ENCODE results near the gene FAM118B.
A peak's percentile ranks its signal among the peaks of the same experiment; 100 is the strongest.

The FAM118B gene

DNA sequence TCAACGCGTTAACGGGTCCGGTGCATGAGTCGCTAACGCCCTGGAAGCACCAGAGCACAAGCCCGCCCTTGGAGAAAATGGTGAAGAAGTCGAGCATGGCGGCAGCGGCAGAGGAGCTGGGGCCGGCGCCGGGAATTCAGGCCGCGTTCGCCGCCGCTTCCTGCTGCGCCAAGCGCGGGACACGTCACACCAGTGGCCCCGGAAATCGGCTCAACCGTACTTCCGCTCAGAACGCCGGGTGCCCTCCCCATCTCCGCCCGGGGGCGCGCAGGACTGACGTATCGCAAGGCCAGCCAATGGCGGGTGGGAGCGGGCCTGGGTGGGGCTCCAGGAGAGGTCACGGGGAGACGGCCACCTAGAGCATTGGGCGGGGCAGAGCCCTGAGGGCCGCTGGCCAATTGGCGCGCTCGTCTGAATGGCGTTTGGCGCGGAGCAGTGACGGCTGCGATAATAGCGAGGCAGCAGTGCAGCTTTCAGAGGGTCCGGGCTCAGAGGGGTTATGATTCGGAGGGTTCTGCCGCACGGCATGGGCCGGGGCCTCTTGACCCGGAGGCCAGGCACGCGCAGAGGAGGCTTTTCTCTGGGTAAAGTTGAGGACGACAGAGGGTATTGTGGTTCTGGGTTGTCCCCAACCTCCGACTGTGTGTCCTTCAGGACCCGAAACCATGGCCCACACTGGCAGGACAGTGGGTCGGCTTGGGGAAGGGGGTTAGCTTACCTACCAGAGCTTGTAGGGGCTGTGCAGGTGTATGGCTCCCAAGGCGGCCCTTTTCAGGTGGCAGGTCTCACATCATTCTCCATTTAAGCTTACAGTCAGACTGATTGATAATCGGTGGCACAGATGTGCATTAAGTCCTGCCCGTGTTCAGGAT lies 57.4 kb downstream of the FAM118B start, which contains the start of the genes FOXRED1 and SRPRA:
FOXRED1 (plus strand) TSS at position 447 of the 872 bp plus-strand sequence; CDS start at position 500, 53 bp downstream.
SRPRA (minus strand) TSS at position 188 of the 872 bp plus-strand sequence; CDS start at position 97, 91 bp downstream.
- peaks cover 18% of the 10 kb centered on the region for H3K4me1 ChIP-seq (ENCODE audit: control insufficient read depth, insufficient read depth, low read length, unreplicated experiment)
- peaks cover 33% of the 10 kb centered on the region for H3K36me3 ChIP-seq (ENCODE audit: insufficient read depth, low read length)
- H3K27me3 ChIP-seq (ENCODE audit: insufficient read depth, low read length) = no peaks in the 10 kb centered on the region
- peak within 1 kb of the TSS; percentile 97 for H3K4me3 ChIP-seq (ENCODE audit: low read depth, low read length)
- H3K79me2 ChIP-seq (ENCODE audit: control insufficient read depth, insufficient read depth, low read length, unreplicated experiment) = peaks cover 41% of the 10 kb centered on the region
- H2AFZ ChIP-seq (ENCODE audit: low read length, unreplicated experiment) = peak within 1 kb of the TSS; percentile 93
- H3K27ac ChIP-seq (ENCODE audit: low read depth, low read length) = peak within 1 kb of the TSS; percentile 78

- Histone ChIP-seq H3K27me3 (ENCODE audit: insufficient read depth, low read length) (no peaks in the 10 kb centered on the region), H3K4me3 (ENCODE audit: low read depth, low read length) (no peak overlapping the region), H3K36me3 (ENCODE audit: insufficient read depth, low read length) (peaks cover 23% of the 10 kb centered on the region; the same call in 1 of the 2 replicates), H2AFZ (ENCODE audit: low read length, unreplicated experiment) (no peak overlapping the region), H3K27ac (ENCODE audit: low read depth, low read length) (no peak overlapping the region), H3K4me1 (ENCODE audit: control insufficient read depth, insufficient read depth, low read length, unreplicated experiment) (no peaks in the 10 kb centered on the region), H3K79me2 (ENCODE audit: control insufficient read depth, insufficient read depth, low read length, unreplicated experiment) (no peaks in the 10 kb centered on the region)
Measured at GRCh38 chr11:126277322-126277721, 65.7 kb downstream of the FAM118B start.

DNA sequence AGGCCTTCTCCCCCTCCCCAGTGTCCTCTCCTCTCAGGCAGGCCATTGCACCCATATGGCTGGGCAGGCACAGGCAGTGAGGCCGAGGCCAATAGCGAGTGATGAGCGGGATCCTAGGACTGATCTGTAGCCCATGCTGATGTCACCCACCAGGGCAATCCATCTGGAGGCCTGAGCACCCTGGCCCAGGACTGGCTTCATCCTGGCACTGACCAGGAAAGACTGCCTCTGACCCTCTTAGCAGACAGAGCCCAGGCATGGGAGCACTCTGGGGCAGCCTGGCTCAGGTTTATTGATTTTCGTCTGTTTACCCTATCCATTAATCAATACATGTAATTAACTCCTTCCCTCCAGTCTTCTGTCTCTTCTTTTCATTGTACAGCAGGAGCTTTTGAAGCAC lies 66.2 kb downstream of the FAM118B start:
- Histone ChIP-seq H3K27me3 (ENCODE audit: insufficient read depth, low read length) (no peaks in the 10 kb centered on the region), H3K4me3 (ENCODE audit: low read depth, low read length) (no peak overlapping the region), H3K4me1 (ENCODE audit: control insufficient read depth, insufficient read depth, low read length, unreplicated experiment) (no peaks in the 10 kb centered on the region), H3K36me3 (ENCODE audit: insufficient read depth, low read length) (peaks cover 20% of the 10 kb centered on the region; the same call in 1 of the 2 replicates), H3K27ac (ENCODE audit: low read depth, low read length) (no peak overlapping the region), H3K79me2 (ENCODE audit: control insufficient read depth, insufficient read depth, low read length, unreplicated experiment) (no peaks in the 10 kb centered on the region), H2AFZ (ENCODE audit: low read length, unreplicated experiment) (no peak overlapping the region)

- peaks cover 4% of the 10 kb centered on the region for H3K79me2 ChIP-seq (ENCODE audit: control insufficient read depth, insufficient read depth, low read length, unreplicated experiment)
- H2AFZ ChIP-seq (ENCODE audit: low read length, unreplicated experiment) = no peak overlapping the region
- no peak overlapping the region for H3K4me3 ChIP-seq (ENCODE audit: low read depth, low read length)
- no peak overlapping the region for H3K27ac ChIP-seq (ENCODE audit: low read depth, low read length)
- peaks cover 15% of the 10 kb centered on the region; the same call in 1 of the 2 replicates for H3K36me3 ChIP-seq (ENCODE audit: insufficient read depth, low read length)
- no peaks in the 10 kb centered on the region for H3K4me1 ChIP-seq (ENCODE audit: control insufficient read depth, insufficient read depth, low read length, unreplicated experiment)
- no peaks in the 10 kb centered on the region for H3K27me3 ChIP-seq (ENCODE audit: insufficient read depth, low read length)
Measured at GRCh38 chr11:126279191-126279590, 67.6 kb downstream of the FAM118B start.

GRCh38 chr11:126280595-126280994 lies 69.0 kb downstream of the FAM118B start:
- H3K27ac ChIP-seq (ENCODE audit: low read depth, low read length) = no peak overlapping the region

GRCh38 chr11:126281245-126281644 lies 69.7 kb downstream of the FAM118B start:
- no peaks in the 10 kb centered on the region for H3K4me1 ChIP-seq (ENCODE audit: control insufficient read depth, insufficient read depth, low read length, unreplicated experiment)
- H3K4me3 ChIP-seq (ENCODE audit: low read depth, low read length) = no peak overlapping the region
- no peaks in the 10 kb centered on the region for H3K36me3 ChIP-seq (ENCODE audit: insufficient read depth, low read length)
- H2AFZ ChIP-seq (ENCODE audit: low read length, unreplicated experiment) = no peak overlapping the region
- H3K27me3 ChIP-seq (ENCODE audit: insufficient read depth, low read length) = no peaks in the 10 kb centered on the region
- H3K79me2 ChIP-seq (ENCODE audit: control insufficient read depth, insufficient read depth, low read length, unreplicated experiment) = peaks cover 6% of the 10 kb centered on the region
- H3K27ac ChIP-seq (ENCODE audit: low read depth, low read length) = no peak overlapping the region

More at GRCh38 chr11:126280595-126280994, 69.0 kb downstream of the FAM118B start:
- H2AFZ ChIP-seq (ENCODE audit: low read length, unreplicated experiment) = no peak overlapping the region
- H3K36me3 ChIP-seq (ENCODE audit: insufficient read depth, low read length) = peaks cover 5% of the 10 kb centered on the region; the same call in 1 of the 2 replicates
- no peaks in the 10 kb centered on the region for H3K27me3 ChIP-seq (ENCODE audit: insufficient read depth, low read length)
- no peak overlapping the region for H3K4me3 ChIP-seq (ENCODE audit: low read depth, low read length)
- H3K4me1 ChIP-seq (ENCODE audit: control insufficient read depth, insufficient read depth, low read length, unreplicated experiment) = no peaks in the 10 kb centered on the region
- H3K79me2 ChIP-seq (ENCODE audit: control insufficient read depth, insufficient read depth, low read length, unreplicated experiment) = peaks cover 4% of the 10 kb centered on the region

GRCh38 chr11:126281666-126282175 lies 70.1 kb downstream of the FAM118B start:
- H3K4me3 ChIP-seq (ENCODE audit: low read depth, low read length) = peak overlapping the region; percentile 96; the same call in 1 of the 2 replicates

DNA sequence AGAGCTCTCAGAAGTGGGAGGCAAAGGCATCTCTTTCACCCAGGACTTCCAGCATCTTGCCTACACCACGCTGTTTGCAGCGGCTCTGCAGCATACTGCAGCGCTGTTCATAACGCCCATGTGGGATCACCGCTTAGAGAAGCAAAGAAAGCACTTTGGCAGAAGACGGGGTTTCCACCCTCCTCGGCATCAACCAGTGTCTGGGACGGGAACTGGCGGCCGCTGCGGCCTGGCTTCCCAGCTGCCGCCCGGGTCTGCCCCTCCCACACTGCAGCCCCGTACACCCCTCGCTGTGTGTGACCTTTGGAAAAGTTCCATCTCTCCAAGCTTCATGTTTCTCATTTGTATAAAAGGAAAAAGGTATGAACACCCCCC lies 70.8 kb downstream of the FAM118B start:
- H3K27ac ChIP-seq (ENCODE audit: low read depth, low read length) = peak overlapping the region; percentile 53; the same call in 1 of the 2 replicates
- H3K27me3 ChIP-seq (ENCODE audit: insufficient read depth, low read length) = no peaks in the 10 kb centered on the region
- peak overlapping the region; percentile 98 for H2AFZ ChIP-seq (ENCODE audit: low read length, unreplicated experiment)
- H3K79me2 ChIP-seq (ENCODE audit: control insufficient read depth, insufficient read depth, low read length, unreplicated experiment) = peaks cover 8% of the 10 kb centered on the region
- H3K4me3 ChIP-seq (ENCODE audit: low read depth, low read length) = peak overlapping the region; percentile 96
- no peaks in the 10 kb centered on the region for H3K36me3 ChIP-seq (ENCODE audit: insufficient read depth, low read length)
- no peaks in the 10 kb centered on the region for H3K4me1 ChIP-seq (ENCODE audit: control insufficient read depth, insufficient read depth, low read length, unreplicated experiment)

More at GRCh38 chr11:126281666-126282175, 70.1 kb downstream of the FAM118B start:
- H3K79me2 ChIP-seq (ENCODE audit: control insufficient read depth, insufficient read depth, low read length, unreplicated experiment) = peaks cover 8% of the 10 kb centered on the region
- no peaks in the 10 kb centered on the region for H3K36me3 ChIP-seq (ENCODE audit: insufficient read depth, low read length)
- H3K4me1 ChIP-seq (ENCODE audit: control insufficient read depth, insufficient read depth, low read length, unreplicated experiment) = no peaks in the 10 kb centered on the region
- no peak overlapping the region for H3K27ac ChIP-seq (ENCODE audit: low read depth, low read length)
- H3K27me3 ChIP-seq (ENCODE audit: insufficient read depth, low read length) = no peaks in the 10 kb centered on the region
- H2AFZ ChIP-seq (ENCODE audit: low read length, unreplicated experiment) = no peak overlapping the region

DNA sequence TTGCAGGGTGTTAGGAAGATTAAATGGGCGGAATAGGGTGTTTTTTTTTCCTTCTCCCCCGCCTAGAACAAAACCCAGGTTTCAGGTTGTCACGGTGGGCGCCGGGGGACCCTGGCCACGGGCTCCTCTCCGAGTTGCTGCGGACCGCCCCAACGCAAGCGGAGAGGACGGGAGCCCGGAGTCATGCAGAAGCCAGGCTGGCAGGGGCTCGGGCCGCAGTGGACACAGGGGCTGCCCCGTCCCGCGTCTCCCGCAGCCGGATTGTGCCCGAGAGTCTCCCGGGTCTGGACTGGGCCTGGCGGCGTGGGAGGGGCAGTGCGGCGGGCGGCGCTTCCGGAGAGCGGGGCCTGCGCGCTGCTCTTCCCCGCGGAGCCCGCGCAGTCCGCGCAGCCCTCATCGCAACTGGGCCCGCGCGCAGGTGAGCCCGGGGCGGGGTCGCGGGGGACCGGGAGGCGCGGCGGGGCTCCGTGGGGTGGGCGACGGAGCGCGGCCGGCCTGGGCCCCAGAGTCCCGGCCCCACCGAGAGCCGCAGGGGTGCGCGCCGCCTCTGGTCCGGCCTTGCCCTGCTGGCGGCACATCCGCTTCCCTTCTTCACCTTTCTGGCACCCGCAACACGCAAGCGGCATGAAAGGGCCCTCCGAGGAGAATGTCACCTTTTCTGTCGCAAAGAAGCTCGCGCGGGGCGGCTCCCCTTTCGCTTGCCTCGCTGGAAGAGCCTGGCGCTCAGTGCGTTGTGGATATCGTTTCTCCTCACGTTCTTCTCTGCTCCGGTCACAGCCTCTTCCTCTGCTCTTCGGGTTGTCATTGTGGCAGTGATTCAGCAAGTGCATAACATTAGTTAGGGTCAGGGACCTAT lies 71.4 kb downstream of the FAM118B start, which contains the start of gene TIRAP:
TIRAP (plus strand) TSS at position 358 of the 856 bp plus-strand sequence. CDS start 7,802 bp downstream, outside the sequence.
- Histone ChIP-seq H3K79me2 (ENCODE audit: control insufficient read depth, insufficient read depth, low read length, unreplicated experiment) (peaks cover 8% of the 10 kb centered on the region), H3K4me3 (ENCODE audit: low read depth, low read length) (peak within 1 kb of the TSS; percentile 96), H3K27me3 (ENCODE audit: insufficient read depth, low read length) (no peaks in the 10 kb centered on the region), H3K4me1 (ENCODE audit: control insufficient read depth, insufficient read depth, low read length, unreplicated experiment) (no peaks in the 10 kb centered on the region), H3K27ac (ENCODE audit: low read depth, low read length) (peak within 1 kb of the TSS; percentile 53), H2AFZ (ENCODE audit: low read length, unreplicated experiment) (peak within 1 kb of the TSS; percentile 98), H3K36me3 (ENCODE audit: insufficient read depth, low read length) (no peaks in the 10 kb centered on the region)

- no peaks in the 10 kb centered on the region for H3K4me1 ChIP-seq (ENCODE audit: control insufficient read depth, insufficient read depth, low read length, unreplicated experiment)
- no peak overlapping the region for H3K27ac ChIP-seq (ENCODE audit: low read depth, low read length)
- no peaks in the 10 kb centered on the region for H3K27me3 ChIP-seq (ENCODE audit: insufficient read depth, low read length)
- no peak overlapping the region for H2AFZ ChIP-seq (ENCODE audit: low read length, unreplicated experiment)
- no peak overlapping the region for H3K4me3 ChIP-seq (ENCODE audit: low read depth, low read length)
- H3K79me2 ChIP-seq (ENCODE audit: control insufficient read depth, insufficient read depth, low read length, unreplicated experiment) = peaks cover 8% of the 10 kb centered on the region
- no peaks in the 10 kb centered on the region for H3K36me3 ChIP-seq (ENCODE audit: insufficient read depth, low read length)
Measured at GRCh38 chr11:126284829-126285228, 73.2 kb downstream of the FAM118B start.
